ENCODE measurements around the gene PRR5L. TPM values are rescaled to one million over a fixed set of nuclear protein-coding genes. Genes with fewer than 3 reads are reported as not detected.

Gene PRR5L
- polyA plus RNA-seq, 5 donors, result 10.6 to 22.8 (median 11.5) TPM

- no peak for DNase-seq
Measured at GRCh38 chr11:36358436-36358835, 62.3 kb downstream of the PRR5L start.

DNA sequence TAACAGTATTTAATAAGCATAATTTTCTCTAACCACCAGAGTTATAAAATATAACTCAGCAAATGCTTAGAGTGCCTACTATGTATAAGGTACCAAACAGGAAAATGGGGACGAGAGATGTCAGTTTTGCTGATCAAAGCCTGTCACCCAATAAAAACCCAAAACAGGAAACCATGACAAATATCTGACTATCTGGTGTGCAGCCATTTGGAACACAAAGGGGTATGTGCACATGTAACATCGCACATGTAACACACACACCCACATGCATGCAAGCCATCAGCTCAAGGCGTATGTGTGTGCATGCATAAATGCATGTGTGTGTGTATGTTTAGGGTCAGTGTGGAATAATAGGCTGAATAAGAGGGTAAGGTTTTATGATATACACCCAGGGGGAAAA is 64.2 kb downstream of the PRR5L start:
- DNase-seq, result no peak

GRCh38 chr11:36360826-36361415 is 64.8 kb downstream of the PRR5L start:
- DNase-seq, result no peak

DNA sequence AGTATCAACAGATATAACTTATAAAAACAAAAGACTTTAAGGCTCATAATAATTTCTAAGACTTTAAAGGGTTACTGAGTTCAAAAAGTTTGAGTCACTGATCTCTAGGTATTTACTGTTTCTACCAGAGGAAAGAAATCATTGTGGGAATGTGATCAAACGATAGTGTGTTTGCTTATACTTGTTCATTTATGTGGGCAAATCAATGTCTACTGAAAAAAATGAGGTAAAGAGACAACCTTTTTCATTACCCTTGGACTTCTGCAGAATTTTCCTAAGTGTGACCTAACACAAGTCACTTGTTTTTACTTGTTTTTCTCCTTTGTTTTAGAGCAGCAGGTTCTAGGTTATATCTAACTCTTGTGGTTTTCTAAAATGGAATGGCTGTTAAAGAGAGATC is 65.4 kb downstream of the PRR5L start:
- DNase-seq, result no peak

DNA sequence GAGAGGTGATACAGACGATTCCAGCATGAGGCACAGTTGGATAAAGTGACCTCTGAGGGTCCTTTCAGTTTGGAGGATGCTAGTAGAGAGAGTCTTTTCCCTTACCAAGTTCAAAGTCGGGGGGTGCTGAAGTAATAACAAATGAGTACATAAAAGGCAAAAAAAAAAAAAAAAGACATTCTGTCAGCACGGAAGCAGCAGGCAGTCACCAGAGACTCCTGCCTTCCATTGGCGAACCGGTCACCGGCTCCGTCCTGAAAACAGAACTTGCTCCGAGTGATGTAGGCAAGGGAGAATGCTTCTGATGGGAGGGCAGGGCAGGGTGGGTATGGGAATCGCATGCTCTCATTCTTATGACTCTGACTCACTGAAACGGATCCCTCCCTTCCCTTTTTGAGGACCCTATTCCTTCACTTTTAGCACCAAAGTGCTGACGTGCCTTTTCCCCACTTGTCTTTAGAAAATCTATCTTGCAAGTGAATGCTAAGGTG is 65.9 kb downstream of the PRR5L start:
- DNase-seq, result no peak

- DNase-seq, result no peak
Measured at GRCh38 chr11:36362902-36363301, 66.8 kb downstream of the PRR5L start.

- DNase-seq, result no peak
Measured at GRCh38 chr11:36363361-36364268, 67.5 kb downstream of the PRR5L start.

GRCh38 chr11:36364551-36365325 is 68.7 kb downstream of the PRR5L start:
- DNase-seq, result no peak

GRCh38 chr11:36365907-36366306 is 69.8 kb downstream of the PRR5L start:
- no peak for DNase-seq

DNA sequence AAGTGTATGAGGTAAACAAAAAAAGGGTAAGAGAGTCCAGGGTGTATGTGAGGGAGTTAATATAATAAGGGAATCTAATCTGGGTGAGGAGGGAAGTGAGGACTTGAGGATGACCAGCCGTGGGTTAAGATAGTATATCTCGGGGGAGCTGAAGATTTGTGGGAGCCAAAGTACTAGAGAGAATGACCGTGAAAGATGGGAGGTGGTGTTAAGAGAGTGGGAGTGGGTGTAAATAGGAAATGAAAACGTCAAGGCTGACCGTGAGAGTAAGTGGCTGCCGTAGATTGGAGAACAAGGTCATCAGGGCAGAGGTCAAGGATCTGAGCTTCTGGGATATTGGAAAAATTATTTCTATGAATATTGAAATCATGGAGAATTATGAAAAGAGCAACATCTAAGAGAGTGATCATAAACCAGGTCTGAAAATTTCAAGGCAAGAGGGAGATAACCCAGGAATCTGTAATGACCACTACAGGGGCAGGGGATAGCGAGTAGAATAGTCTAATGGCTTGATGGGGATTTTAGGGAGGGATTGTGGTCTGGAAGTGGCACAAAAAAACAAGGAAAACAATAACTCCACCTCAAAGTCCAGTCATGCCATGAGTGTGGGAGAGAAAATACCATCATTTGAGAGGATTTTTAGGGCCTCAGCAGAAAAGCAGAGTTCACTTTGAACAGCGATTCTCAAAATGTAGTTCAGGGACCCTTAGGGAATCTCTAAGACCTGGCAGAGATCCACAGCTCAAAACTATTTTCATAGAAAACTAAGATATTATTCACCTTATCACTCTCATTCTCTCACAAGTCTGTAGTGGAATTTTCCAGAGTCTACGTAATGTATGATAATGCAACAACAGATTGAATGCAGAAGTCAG is 72.0 kb downstream of the PRR5L start:
- DNase-seq, result no peak

DNA sequence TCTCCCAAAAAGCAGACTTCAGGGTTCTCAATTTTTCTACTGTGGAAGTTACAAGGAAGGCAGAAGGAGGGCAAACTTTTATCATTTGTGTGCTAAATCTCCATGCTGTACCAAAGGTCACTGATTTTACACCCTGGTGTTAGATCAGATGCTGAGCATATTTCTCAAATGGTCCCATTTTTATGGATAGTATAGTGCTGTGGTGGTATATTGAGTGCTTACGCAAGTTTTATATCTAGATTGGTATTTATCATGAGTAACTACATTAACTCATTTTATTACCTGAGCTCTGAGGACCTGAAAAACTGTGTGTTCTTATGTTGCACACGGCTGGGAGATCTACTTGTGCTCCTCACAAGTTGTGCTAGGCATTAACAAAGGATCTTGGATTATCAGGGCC is 75.1 kb downstream of the PRR5L start:
- no peak for DNase-seq

- DNase-seq, result no peak
Measured at GRCh38 chr11:36371590-36371989, 75.5 kb downstream of the PRR5L start.

- DNase-seq, result no peak
Measured at GRCh38 chr11:36372101-36372771, 76.1 kb downstream of the PRR5L start.

DNA sequence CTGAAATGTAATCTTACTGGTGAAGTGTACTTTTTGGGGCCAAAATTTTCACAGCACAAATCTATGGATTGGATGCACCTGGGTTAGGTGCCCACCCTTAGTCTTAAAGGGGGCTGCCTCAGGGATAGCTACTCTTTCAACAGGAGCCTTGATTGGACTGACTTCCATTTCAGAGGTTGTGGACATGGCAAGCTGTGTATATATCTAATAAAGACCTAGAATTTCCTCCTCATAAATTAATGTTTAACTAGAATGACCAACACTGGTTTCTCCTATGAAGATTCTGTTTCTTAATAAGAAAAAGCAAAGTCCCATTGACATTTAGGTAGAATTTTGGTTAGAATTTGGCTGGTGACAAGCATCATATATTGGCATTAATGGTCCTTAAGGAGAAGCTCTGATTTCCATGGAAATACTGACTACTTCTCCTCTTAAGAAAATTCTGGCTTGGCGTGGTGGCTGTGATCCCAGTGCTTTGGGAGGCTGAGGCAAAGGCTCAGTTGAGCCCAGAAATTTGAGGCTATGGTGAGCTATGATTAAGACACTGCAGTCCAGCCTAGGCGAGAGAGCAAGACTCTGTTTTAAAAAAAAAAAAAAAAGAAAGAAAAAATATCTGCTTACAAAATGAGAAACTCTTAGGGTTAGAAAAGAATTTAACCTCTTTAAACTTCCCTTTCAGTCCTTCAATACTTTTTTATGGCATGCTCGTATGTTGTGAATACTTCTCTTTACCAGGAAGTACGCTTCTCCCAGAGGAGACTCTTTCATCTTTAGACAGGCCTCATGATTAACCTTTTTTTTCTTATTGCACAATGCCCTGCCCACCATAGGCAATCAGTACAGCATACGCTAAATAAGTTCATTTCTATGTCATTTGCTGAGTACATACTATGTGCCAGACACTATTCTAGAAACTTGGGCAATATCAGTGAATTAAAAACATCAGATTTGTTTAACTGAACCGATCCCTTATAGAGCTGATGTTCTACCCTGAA is 77.2 kb downstream of the PRR5L start:
- no peak for DNase-seq

GRCh38 chr11:36374726-36375125 is 78.6 kb downstream of the PRR5L start:
- no peak for DNase-seq

DNA sequence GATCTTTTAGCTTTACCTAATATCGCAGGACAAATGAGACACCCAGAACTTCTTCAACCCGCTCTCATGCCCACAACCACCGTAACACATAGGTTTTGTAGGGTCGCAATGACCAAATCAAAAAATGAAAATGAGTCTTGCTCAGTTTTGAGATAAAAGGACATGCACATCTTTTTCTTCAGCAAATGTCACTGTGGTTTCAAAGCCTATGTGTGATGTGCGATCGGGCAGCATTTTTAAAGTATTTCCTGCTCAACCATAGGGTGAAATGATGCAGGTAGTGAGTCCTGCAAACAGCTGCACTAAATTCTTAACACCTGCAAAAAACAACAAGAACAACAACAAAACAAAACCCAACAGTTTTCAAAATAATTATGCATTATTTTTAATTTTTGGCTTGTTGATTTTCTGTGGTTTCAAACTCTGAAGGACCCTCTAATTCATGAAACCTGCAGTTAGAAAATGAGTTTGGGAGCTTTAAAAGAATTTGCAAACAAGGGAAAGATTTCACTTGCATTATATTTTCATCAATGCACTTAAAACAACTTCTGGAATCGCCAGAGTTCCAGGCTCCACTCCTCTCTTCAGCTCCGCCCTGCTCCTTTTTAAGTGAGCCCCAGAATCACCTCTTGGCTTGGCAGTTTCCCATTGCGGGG is 79.4 kb downstream of the PRR5L start:
- DNase-seq, result no peak

DNA sequence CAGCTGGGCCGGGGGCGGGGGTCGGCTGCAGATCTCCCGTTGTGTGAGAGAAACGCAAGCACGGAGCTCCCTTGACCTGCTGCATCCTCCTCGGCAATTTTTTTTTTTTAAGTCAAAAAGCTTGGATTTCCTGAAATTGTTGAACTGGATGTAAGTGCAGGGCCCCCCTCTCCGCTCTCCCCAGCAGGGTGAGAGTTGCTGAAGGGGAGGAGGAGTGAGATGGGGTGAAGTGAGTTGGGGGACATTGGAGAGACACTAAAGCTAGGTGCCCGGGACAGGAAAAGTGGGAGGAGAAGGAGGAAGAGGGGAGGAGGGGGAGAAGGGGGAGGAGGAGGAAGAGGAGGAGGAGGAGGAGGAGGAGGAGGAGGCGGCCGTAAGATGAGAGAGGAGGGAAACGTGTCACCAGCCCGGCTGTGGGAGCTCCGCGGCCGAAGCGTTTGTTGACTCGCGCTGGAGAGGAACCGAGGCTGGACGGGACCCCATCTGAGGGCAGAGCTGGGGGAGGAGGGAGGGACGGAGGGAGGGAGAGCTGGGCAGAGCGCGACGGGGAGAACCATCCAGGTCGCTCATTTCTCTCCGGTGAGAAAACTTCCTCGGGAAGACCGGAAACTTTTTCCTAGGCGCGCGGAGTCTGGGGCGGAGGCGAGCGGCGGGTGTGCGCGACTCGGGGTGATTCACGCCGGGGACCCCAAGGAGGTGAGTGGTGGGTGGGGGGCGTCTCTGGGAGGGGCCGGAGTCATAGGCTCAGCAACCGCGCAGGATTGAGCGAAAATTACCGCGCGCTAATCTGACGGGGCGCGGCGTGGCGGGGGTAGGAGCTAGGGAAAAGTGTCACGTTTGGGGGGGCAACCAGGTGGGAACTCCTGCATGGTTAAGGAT is 80.2 kb downstream of the PRR5L start:
- DNase-seq, result peak in 1 of 2 donors; percentile 38
